Chondrocyte (in vitro differentiated cells): ENCODE data around the gene ANKRD13C. TPM values are rescaled to one million over a fixed set of nuclear protein-coding genes. Genes with fewer than 3 reads are reported as not detected.

Experiments used
- total RNA-seq: library from RNA; stranded (reverse); gene quantifications from 3 replicates; pipeline ENCODE4 v1.2.1, GENCODE V29; 2021

Gene ANKRD13C
- total RNA-seq, 1 donor from 2014 or later = 19.4 TPM

Other genes with a start within 250 kb of the ANKRD13C start
- 15.0 to 15.7 TPM (median 15.0 TPM) in 3 replicates for gene LRRC40, start 149.1 kb downstream of the ANKRD13C start, total RNA-seq
- gene SRSF11, start 133.3 kb downstream of the ANKRD13C start, total RNA-seq = 150 to 189 TPM (median 152 TPM) in 3 replicates
- 3.8 to 17.4 TPM (median 14.9 TPM) in 3 replicates for gene CTH, start 56.5 kb upstream of the ANKRD13C start, total RNA-seq